ENCODE measurements around the gene MCOLN1.

GRCh38 chr19:7492558-7492957, 29.9 kb upstream of the MCOLN1 start:
- no peak for TF ChIP-seq CTCF (IDR thresholded peaks at IDR 0.05)
- no peak for TF ChIP-seq EP300 (IDR thresholded peaks at IDR 0.05)
- no peak for TF ChIP-seq POLR2AphosphoS5 (IDR thresholded peaks at IDR 0.05)

Measured in upper lobe of left lung (tissue), 4 donors.